Endothelial cell of umbilical vein (primary cell): ENCODE data around the gene CMTM4. TPM values are rescaled to one million over a fixed set of nuclear protein-coding genes. Genes with fewer than 3 reads are reported as not detected.

Experiments used
- BruUV-seq: library from RNA; stranded (reverse); fragments of 400-500 nt; replicated peaks from 2 replicates; lab custom pipeline; 2021; lab: Mats Ljungman, UMichigan
- CTCF ChIA-PET: fragments of 300-600, 350-600 bp; sonication (Branson Sonifier 250); formaldehyde crosslinking; loops from one replicate; lab custom pipeline; 2021; ENCODE audit warnings: antibody characterized with exemption, inconsistent platforms; lab: Charles Lee
- POLR2A ChIA-PET: fragments of 300-600, 350-600 bp; sonication (Branson Sonifier 250); formaldehyde crosslinking; loops from one replicate; lab custom pipeline; 2021; ENCODE audit warnings: antibody characterized with exemption, inconsistent platforms; lab: Charles Lee
- DNase-seq: peaks from one replicate; pipeline ENCODE4 v3.0.0-alpha.2; 2011; ENCODE audit warnings: low read depth, low spot score
- FAIRE-seq: peaks from 2 replicates; lab custom pipeline; 2011; peaks lifted over from hg19 to GRCh38; lab: Jason Lieb, UNC
- H2AFZ ChIP-seq: 2 replicates; pipeline ENCODE4 v1.6.0; 2012; ENCODE audit warnings: low read depth, low read length, control low read depth, inconsistent platforms
- H3K27ac ChIP-seq: 2 replicates; pipeline ENCODE4 v1.5.1; 2011; ENCODE audit warnings: low read depth, mild to moderate bottlenecking, control low read depth, low read length, moderate library complexity; ENCODE audit not compliant: insufficient read depth
- H3K27me3 ChIP-seq, 2 experiments: 2 replicates each; pipeline versions ENCODE4 v1.6.0 to v1.6.1; 2011; ENCODE audit warnings: low read length in 2 of 2, mixed read lengths in 1 of 2; ENCODE audit not compliant: control insufficient read depth in 2 of 2, insufficient read depth in 2 of 2
- H3K36me3 ChIP-seq, 2 experiments: 2 replicates in 1 of 2; 3 replicates in 1 of 2; pipeline ENCODE4 v1.5.1; 2011; ENCODE audit warnings: low read length in 2 of 2, mild to moderate bottlenecking in 1 of 2, moderate library complexity in 1 of 2; ENCODE audit not compliant: control insufficient read depth in 2 of 2, insufficient read depth in 2 of 2; ENCODE audit errors: extremely low read depth in 1 of 2
- H3K4me1 ChIP-seq: 3 replicates; pipeline ENCODE4 v1.5.1; 2011; ENCODE audit warnings: mild to moderate bottlenecking, low read length; ENCODE audit not compliant: control insufficient read depth, insufficient read depth; ENCODE audit errors: extremely low read depth
- H3K4me2 ChIP-seq: 2 replicates; pipeline ENCODE4 v1.6.1; 2011; ENCODE audit warnings: low read length, control low read depth, mixed read lengths; ENCODE audit not compliant: insufficient read depth
- H3K4me3 ChIP-seq, 3 experiments: fragments of 200-600 bp in 1 of 3; sonication (generic), shearing (Covaris generic) in 1 of 3; replicated peaks in 1 of 3; 2 replicates each; pipeline ENCODE4 v1.5.1; 2011 to 2016; ENCODE audit warnings: control low read depth in 3 of 3, low read length in 3 of 3, mild to moderate bottlenecking in 2 of 3, inconsistent platforms in 1 of 3, low read depth in 1 of 3, moderate library complexity in 1 of 3; ENCODE audit not compliant: insufficient read depth in 1 of 3
- H3K79me2 ChIP-seq: 2 replicates; pipeline ENCODE4 v1.6.0; 2012; ENCODE audit warnings: low read length, inconsistent platforms; ENCODE audit not compliant: control insufficient read depth, insufficient read depth
- H3K9ac ChIP-seq: replicated peaks from 2 replicates; pipeline ENCODE3; 2011; ENCODE audit warnings: low read length, control low read depth; ENCODE audit not compliant: insufficient read depth; ENCODE audit errors: extremely low read depth
- H3K9me1 ChIP-seq: replicated peaks from 3 replicates; pipeline ENCODE4 v1.6.0; 2011; ENCODE audit warnings: mild to moderate bottlenecking, low read length; ENCODE audit not compliant: control insufficient read depth, insufficient read depth; ENCODE audit errors: extremely low read depth
- H3K9me3 ChIP-seq: replicated peaks from 2 replicates; pipeline ENCODE4 v1.5.1; 2012; ENCODE audit warnings: low read length, inconsistent platforms; ENCODE audit not compliant: control insufficient read depth, insufficient read depth
- H4K20me1 ChIP-seq: replicated peaks from 2 replicates; pipeline ENCODE3; 2011; ENCODE audit warnings: mild to moderate bottlenecking, low read length; ENCODE audit not compliant: control insufficient read depth, insufficient read depth; ENCODE audit errors: extremely low read depth
- CTCF ChIP-seq, 2 donors: IDR thresholded peaks; 1 replicate in 1 of 2; 2 replicates in 1 of 2; pipeline ENCODE4 v1.5.1; 2011; ENCODE audit warnings: low read length in 2 of 2, mild to moderate bottlenecking in 2 of 2, moderate library complexity in 2 of 2, control low read depth in 1 of 2, inconsistent platforms in 1 of 2, low read depth in 1 of 2; ENCODE audit not compliant: insufficient read depth in 1 of 2; ENCODE audit errors: extremely low read depth in 1 of 2
- EZH2 ChIP-seq: IDR thresholded peaks from 2 replicates; pipeline ENCODE4 v1.6.1; 2012; ENCODE audit warnings: borderline replicate concordance, low read depth, mild to moderate bottlenecking, moderate library complexity, low read length, inconsistent platforms; ENCODE audit not compliant: severe bottlenecking
- FOS ChIP-seq: IDR thresholded peaks from 2 replicates; pipeline ENCODE4 v1.6.1; 2011; ENCODE audit warnings: mild to moderate bottlenecking, low read length, moderate library complexity, borderline replicate concordance; ENCODE audit not compliant: insufficient read depth
- GATA2 ChIP-seq: IDR thresholded peaks from 2 replicates; pipeline ENCODE4 v1.7.0; 2011; ENCODE audit warnings: low read depth, mild to moderate bottlenecking, moderate library complexity, mixed read lengths, low read length; ENCODE audit not compliant: insufficient read length, insufficient read depth
- JUN ChIP-seq: IDR thresholded peaks from 2 replicates; pipeline ENCODE4 v1.6.1; 2011; ENCODE audit warnings: borderline replicate concordance, low read depth; ENCODE audit not compliant: insufficient read length, insufficient read depth
- MAX ChIP-seq: IDR thresholded peaks from 2 replicates; pipeline ENCODE4 v1.6.1; 2011; ENCODE audit not compliant: insufficient read depth, insufficient read length
- MYC ChIP-seq: IDR thresholded peaks from one replicate; pipeline ENCODE4 v1.6.1; 2011; ENCODE audit warnings: mild to moderate bottlenecking, low read depth, low read length
- POLR2A ChIP-seq: IDR thresholded peaks from 2 replicates; pipeline ENCODE4 v1.6.1; 2012; ENCODE audit warnings: low read depth, mild to moderate bottlenecking, control low read depth, low read length
- POLR2AphosphoS5 ChIP-seq: IDR thresholded peaks from 2 replicates; pipeline ENCODE4 v1.6.1; 2012; ENCODE audit warnings: low read depth, mild to moderate bottlenecking, control low read depth, low read length, moderate library complexity; ENCODE audit not compliant: insufficient read depth
- dilution Hi-C: fragments of 300-500 bp; cut with MboI; formaldehyde crosslinking; loops from one replicate; pipeline ENCODE4 v1.15.0; 2019; ENCODE audit warnings: low sequenced_read_pairs; ENCODE audit not compliant: extremely low pct_ligation_motif_present
- intact Hi-C: fragments of 100-400 bp; cut with micrococcal nuclease; formaldehyde crosslinking; loops from one replicate; pipeline ENCODE4 v1.10.0; 2022
- polyA plus RNA-seq, 4 experiments: library from polyadenylated mRNA; depleted of rRNA in 3 of 4; stranded (reverse) in 3 of 4; unstranded in 1 of 4; fragments of >200 nt; gene quantifications; 2 replicates each; pipeline versions ENCODE4 v1.2.1 to v1.2.3, GENCODE V29; 2011 to 2012; ENCODE audit warnings: missing spikeins in 1 of 4
- total RNA-seq: library from RNA; stranded (reverse); gene quantifications from 2 replicates; pipeline ENCODE4 v1.2.3, GENCODE V29; 2021

The CMTM4 gene
- total and polyA plus RNA-seq, 2 donors (not counting 3 experiments of a cell fraction or from before 2014, with no cell fraction given), result 9.0 to 10.7 TPM

- dilution Hi-C loops, result no loop called here
- ChIA-PET POLR2A (no interaction called here), CTCF (interaction anchor here (1.4 kb wide), 2 partner anchors 63 to 106 kb away, joined by 7 read pairs; no protein-coding TSS in a partner anchor)
- H2AFZ ChIP-seq, result no peak overlapping the region
- FAIRE-seq (no peak), DNase-seq (no peak)
- H3K4me2 ChIP-seq, result no peak overlapping the region
- H3K27ac ChIP-seq, result no peak overlapping the region
- no peaks in the 10 kb centered on the region for H3K27me3 ChIP-seq
- H3K9me1 ChIP-seq, result no peaks in the 10 kb centered on the region
- no peak overlapping the region for H3K4me3 ChIP-seq
- intact Hi-C loops, result no loop called here
- TF ChIP-seq POLR2A, result no peak
- TF ChIP-seq POLR2AphosphoS5, result no peak
- no peak for TF ChIP-seq EZH2
- TF ChIP-seq JUN, result no peak
- TF ChIP-seq CTCF (IDR thresholded peaks at IDR 0.05; ENCODE audit: extremely low read depth in 1 of 2, insufficient read depth in 1 of 2, low read depth in 1 of 2, low read length in 2 of 2), result no peak
- BruUV-seq, result no TSS peak
- no peaks in the 10 kb centered on the region for H3K79me2 ChIP-seq
- no peaks in the 10 kb centered on the region for H3K9me3 ChIP-seq
- no peak overlapping the region for H3K9ac ChIP-seq
- H4K20me1 ChIP-seq, result no peaks in the 10 kb centered on the region
- no peaks in the 10 kb centered on the region for H3K4me1 ChIP-seq
- H3K36me3 ChIP-seq, result no peaks in the 10 kb centered on the region
Observed at GRCh38 chr16:66714062-66714461, 17.5 kb upstream of the CMTM4 start.

GRCh38 chr16:66713076-66713475 is 16.5 kb upstream of the CMTM4 start:
- H3K9ac ChIP-seq, result no peak overlapping the region
- FAIRE-seq (no peak), DNase-seq (no peak)
- H3K4me3 ChIP-seq, result no peak overlapping the region
- CTCF ChIA-PET, result interaction anchor here (1.0 to 1.4 kb wide), 5 partner anchors 51 to 155 kb away, joined by 3 to 7 read pairs (median 3); partner anchors contain the start of gene NAE1
- no peaks in the 10 kb centered on the region for H3K79me2 ChIP-seq
- no peaks in the 10 kb centered on the region for H3K4me1 ChIP-seq
- peaks cover 0 to 2% of the 10 kb centered on the region in 2 experiments for H3K27me3 ChIP-seq
- BruUV-seq, result no TSS peak
- POLR2A ChIA-PET, result no interaction called here
- TF ChIP-seq JUN, result no peak
- no peak for TF ChIP-seq CTCF (IDR thresholded peaks at IDR 0.05; ENCODE audit: extremely low read depth in 1 of 2, insufficient read depth in 1 of 2, low read depth in 1 of 2, low read length in 2 of 2)
- TF ChIP-seq POLR2AphosphoS5, result no peak
- TF ChIP-seq POLR2A, result no peak
- no peak for TF ChIP-seq MYC
- TF ChIP-seq FOS, result no peak
- no peak for TF ChIP-seq MAX
- no peak for TF ChIP-seq GATA2
- no peak for TF ChIP-seq EZH2
- H3K36me3 ChIP-seq, result no peaks in the 10 kb centered on the region
- H3K9me3 ChIP-seq, result no peaks in the 10 kb centered on the region
- no peaks in the 10 kb centered on the region for H4K20me1 ChIP-seq
- H2AFZ ChIP-seq, result no peak overlapping the region
- H3K9me1 ChIP-seq, result no peaks in the 10 kb centered on the region
- no peak overlapping the region for H3K4me2 ChIP-seq
- dilution Hi-C loops (no loop called here), intact Hi-C loops (no loop called here)
- no peak overlapping the region for H3K27ac ChIP-seq
